Measurements from ENCODE around the gene RNASE4.
"Not testable (repeated sequence)": the region's sequence is repeated elsewhere in the genome, so short reads cannot be mapped to it uniquely, and the experiment has no call there.

Gene RNASE4

GRCh38 chr14:20699931-20700330 is 15.6 kb downstream of the RNASE4 start:
- DNase-seq = no peak

GRCh38 chr14:20700965-20701364 is 16.6 kb downstream of the RNASE4 start:
- DNase-seq = not testable (repeated sequence)

GRCh38 chr14:20706657-20707355 is 22.4 kb downstream of the RNASE4 start:
- no peak for DNase-seq

DNA sequence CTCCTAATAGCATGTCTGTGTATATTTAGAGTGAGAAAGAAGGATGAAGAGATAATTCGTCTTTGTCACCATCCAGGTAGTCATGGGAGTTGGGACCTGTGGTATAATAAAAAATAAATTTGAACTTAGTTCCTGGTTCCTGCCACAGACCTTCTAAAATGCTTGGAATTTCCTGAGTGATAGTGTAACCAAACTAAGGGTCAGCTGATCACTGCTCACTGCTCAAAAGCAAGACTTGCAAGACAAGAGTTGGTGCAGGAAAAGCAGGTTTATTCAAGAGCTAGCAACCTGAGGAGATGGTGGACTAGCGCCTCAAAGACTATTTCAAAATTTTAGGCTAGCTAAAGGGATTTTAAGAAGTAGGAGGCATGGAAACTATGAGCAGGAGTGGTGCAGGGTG is 23.3 kb downstream of the RNASE4 start:
- DNase-seq = no peak

DNA sequence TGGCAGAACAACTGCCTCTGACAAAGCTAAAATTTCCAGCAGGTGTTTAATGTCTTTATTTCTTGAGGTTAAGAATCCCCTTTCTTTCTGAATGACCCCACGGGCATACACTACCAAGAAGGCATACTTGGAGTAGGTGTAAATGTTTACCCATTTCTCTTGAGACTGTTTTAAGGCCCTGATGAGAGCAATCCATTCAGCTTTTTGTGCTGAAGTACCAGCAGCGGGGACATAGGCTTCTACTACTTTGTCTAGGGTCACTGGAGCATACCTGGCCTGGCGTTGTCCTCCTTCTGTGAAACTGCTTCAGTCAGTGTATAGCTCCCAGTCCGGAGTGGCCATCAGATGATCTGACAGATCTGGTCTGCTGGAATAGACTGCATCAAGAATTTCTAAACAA is 26.9 kb downstream of the RNASE4 start:
- no peak for DNase-seq

DNA sequence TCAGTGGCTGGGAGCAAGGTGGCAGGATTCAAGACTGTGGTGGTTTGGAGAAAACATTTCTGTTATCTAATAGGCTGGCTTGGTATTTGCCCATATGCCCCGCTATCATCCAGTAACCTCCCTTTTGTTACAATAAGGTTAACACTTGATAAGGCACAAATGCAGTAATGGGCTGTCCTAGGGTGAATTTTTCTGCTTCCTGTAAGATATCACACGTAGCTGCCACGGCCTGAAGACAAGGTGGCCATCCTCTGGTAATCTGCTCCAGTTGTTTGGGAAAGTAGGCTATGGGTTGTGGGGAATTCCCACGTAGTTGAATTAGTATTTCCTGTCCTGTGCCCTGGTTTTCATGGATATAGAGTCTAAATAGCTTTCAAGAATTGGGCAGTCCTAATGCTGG is 27.3 kb downstream of the RNASE4 start:
- DNase-seq = no peak

- DNase-seq = no peak
Measured at GRCh38 chr14:20712904-20713303, 28.5 kb downstream of the RNASE4 start.

DNA sequence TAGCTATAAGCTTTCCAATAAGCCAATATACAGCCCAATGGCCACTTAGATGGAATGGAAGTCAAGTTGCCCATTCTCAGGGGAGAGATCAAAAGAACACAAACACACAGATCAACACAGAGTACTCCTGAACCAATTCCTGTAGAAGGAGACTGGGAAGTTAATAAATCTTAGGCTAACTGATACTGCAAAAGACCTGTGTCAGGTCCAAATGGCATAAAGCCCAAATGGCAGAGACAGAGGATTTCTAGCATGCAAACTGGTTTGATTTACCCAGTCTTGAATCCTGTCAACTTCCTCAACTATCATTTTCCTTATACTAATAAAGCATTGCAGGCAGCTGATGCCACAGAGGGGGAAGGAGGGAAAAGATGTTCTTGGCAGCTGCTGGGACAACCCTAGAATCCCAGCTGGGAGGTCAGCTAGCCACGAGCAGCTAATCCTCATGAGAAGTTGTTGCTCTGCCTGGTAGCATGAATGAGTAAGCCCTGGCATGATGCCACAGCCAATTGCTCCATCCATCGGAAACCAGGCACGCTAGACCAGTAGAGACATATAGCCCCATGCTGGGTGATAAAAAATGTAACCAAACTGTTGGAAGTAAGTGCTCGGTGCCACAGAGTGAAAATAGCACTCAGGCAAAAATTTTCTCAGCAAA is 30.4 kb downstream of the RNASE4 start:
- DNase-seq = no peak

- no peak for DNase-seq
Measured at GRCh38 chr14:20719777-20720176, 35.4 kb downstream of the RNASE4 start.

GRCh38 chr14:20720741-20721140 is 36.4 kb downstream of the RNASE4 start:
- DNase-seq = peak; percentile 21

- no peak for DNase-seq
Measured at GRCh38 chr14:20722016-20722415, 37.7 kb downstream of the RNASE4 start.

DNA sequence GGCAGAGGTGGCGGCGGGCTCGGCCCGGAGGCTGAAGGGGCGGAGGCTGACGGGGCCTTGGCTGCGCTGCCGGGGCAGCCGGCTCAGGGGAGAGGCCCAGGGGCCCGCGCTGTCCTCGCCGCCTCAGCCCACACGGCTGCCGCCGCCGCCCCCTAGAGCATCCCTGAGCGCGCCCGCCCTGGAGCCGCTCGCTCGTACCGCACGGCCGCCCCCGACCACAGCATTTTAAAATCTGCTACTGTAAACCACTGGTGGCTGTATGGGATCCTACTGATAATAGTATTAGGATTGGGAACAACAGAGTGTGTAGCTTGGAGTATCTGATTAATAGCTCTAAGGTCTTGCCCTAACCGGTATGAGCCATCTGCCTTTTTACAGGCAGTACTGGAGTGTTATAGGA is 39.1 kb downstream of the RNASE4 start:
- DNase-seq = no peak

GRCh38 chr14:20726121-20726520 is 41.8 kb downstream of the RNASE4 start:
- not testable (repeated sequence) for DNase-seq

DNA sequence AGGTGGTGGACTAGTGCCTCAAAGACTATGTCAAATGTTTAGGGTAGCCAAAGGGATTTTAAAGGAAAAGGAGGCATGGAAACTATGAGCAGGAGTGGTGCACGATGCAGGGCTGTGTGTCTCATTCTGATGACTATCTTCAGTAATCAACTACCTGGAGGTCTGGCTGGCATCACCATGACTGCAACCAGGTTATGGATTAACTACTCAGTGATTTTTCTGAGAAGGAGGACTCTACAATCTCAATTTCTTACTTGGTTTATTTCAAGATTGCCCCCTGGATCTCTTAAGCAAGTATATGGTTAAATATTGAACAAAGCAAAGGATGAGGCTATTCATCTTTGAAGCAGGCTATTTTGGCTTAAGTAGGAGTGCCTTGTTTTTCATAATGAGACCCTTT is 42.2 kb downstream of the RNASE4 start:
- DNase-seq = no peak

- no peak for DNase-seq
Measured at GRCh38 chr14:20730891-20731290, 46.5 kb downstream of the RNASE4 start.

DNA sequence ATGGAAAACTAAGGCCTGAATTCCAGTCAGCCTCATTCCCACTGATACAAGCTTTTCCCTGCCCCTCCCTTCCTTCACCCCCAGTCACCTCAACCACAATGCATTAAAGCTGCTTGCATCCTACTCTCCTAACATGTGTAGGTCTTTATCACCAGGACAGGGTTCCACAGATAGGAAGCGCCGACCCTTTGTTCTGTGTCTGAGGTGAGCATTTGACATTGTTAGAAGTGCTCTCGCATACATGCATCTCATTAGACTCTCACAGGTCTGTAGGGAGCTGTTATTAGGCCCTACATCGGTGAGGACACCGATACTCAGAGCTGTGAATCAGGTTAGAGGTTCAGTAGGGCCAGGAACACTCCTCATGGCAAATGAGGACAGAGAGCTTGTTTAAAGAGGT is 48.1 kb downstream of the RNASE4 start:
- no peak for DNase-seq

GRCh38 chr14:20732979-20733635 is 48.7 kb downstream of the RNASE4 start:
- DNase-seq = no peak

- no peak for DNase-seq
Measured at GRCh38 chr14:20733684-20734429, 49.5 kb downstream of the RNASE4 start.

DNA sequence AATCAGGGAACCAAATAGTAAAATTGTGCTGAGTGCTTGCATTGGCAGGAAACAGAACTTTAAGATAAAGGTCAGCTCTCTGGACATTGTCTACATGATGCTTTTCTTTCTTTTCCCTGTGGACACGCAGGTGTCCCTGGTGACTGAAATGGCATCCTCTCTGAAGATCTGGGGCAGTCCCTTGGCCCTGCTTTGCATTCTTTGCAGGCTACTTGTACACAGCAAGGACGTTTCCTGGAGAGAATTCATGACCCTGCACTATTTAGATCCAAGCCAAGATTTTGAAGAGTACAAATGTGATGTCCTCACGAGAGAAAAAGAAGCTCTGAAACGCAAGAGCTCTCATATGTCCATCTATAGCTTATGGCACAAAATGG is 50.1 kb downstream of the RNASE4 start:
- DNase-seq = no peak

DNA sequence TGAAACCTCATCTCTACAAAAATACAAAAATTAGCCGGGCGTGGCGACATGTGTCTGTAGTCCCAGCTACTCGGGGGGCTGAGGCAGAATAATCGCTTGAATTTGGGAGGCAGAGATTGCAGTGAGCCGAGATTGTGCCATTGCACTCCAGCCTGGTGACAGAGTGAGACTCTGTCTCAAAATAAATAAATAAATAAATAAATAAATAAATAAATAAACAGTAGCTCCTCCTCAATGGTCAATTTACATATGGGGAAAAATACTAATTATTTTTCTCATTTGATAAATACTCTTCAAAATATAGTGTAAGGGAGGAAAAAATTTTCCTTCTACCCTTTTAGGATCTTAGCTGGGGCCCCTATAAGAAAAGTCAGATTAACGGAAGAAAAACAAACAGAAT is 53.9 kb downstream of the RNASE4 start:
- DNase-seq = not testable (repeated sequence)

DNA sequence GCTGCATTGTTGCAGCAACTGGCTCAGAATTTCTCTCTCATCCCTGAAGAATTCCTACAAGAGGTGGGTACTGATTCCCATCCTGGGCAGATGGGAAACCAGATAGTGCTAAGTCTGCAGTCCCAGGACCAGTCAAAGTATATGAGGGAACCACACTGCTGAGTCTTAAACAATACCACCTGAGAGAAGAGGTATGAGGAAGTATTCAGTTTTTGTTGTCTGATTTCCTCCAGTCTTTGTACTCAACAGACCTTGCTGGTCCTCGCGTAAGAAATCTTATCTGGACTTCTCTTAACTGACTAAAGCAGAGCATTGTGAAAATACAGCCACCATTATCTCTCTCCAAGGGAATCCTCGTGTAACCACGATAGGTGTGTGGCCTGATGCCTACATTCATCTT is 57.8 kb downstream of the RNASE4 start:
- no peak for DNase-seq

- DNase-seq = no peak
Measured at GRCh38 chr14:20743556-20743955, 59.2 kb downstream of the RNASE4 start.

DNA sequence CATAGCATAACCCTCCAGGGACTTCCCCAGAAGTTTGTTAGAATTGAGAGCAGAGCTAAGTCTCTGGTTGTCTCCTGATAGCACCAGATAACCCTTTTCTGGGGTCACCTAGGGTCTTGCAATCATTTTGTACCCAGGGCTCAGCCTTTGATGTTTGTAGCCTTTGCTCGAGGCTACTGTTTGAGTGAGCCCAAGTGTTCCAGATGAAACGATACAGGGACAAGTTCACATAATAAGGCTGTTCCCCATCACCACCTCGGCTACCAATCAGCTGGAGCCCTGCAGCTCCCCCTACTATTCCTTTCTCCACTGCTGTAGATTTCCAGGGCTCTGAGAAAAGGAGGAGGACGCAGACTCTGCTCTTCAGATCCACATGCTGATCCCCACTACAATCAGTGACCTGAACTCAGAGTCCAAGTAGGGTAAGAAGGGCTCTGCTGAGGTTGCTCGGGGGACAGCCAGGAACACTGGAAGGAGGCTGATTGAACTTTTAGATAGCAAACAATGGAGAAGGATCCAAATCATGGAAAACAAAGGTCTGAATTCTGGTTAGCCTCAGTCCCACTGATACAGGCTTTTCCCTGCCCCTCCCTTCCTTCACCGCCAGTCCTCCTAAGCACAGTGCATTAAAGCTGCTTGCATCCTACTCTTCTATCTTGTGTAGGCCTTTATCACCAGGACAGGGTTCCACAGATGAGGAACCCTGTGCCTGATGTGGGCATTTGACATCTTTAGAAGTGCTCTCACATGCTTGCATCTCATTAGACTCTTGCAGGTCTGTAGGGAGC is 61.4 kb downstream of the RNASE4 start, which contains the start of gene EDDM3A:
TSS of gene EDDM3A (plus strand) at position 317 of the 788 bp plus-strand sequence. CDS start 1,694 bp downstream, outside the sequence.
- no peak for DNase-seq

All from activated CD4-positive, alpha-beta T cell treated with anti-CD3 and anti-CD28 coated beads, Interleukin-10, Interleukin-2, amounts not matched to agents 100 ng/mL and 50 ng/mL, durations not matched to agents 16 hours and 8 hours (primary cell).